H1 (cell line): ENCODE data around the gene MYMX. TPM values are rescaled to one million over a fixed set of nuclear protein-coding genes. Genes with fewer than 3 reads are reported as not detected.

Source experiments
- ASH2L ChIP-seq: fragments of 200-600, 300-600 bp; sonication (generic); IDR thresholded peaks from one replicate; pipeline ENCODE4 v1.7.1; 2017; ENCODE audit warnings: low read length
- BRCA1 ChIP-seq: IDR thresholded peaks from 2 replicates; pipeline ENCODE4 v1.6.1; 2012; ENCODE audit warnings: low read depth, low read length, improper control_type of control experiment
- FOSL1 ChIP-seq: IDR thresholded peaks from 2 replicates; pipeline ENCODE4 v1.6.1; 2011; ENCODE audit warnings: mild to moderate bottlenecking, low read depth, low read length, moderate library complexity; ENCODE audit not compliant: insufficient read depth
- NRF1 ChIP-seq: IDR thresholded peaks from 2 replicates; pipeline ENCODE4 v1.6.1; 2011; ENCODE audit warnings: mild to moderate bottlenecking, low read depth, low read length, improper control_type of control experiment
- RFX5 ChIP-seq: IDR thresholded peaks from 2 replicates; pipeline ENCODE4 v1.6.1; 2011; ENCODE audit warnings: low read depth, low read length, improper control_type of control experiment, borderline replicate concordance
- SP1 ChIP-seq: IDR thresholded peaks from 2 replicates; pipeline ENCODE4 v1.6.1; 2011; ENCODE audit warnings: low read depth, low read length
- TBP ChIP-seq: IDR thresholded peaks from 2 replicates; pipeline ENCODE4 v1.6.1; 2011; ENCODE audit warnings: low read depth, low read length, improper control_type of control experiment
- polyA plus RNA-seq, 7 experiments: library from polyadenylated mRNA; depleted of rRNA in 3 of 7; stranded (reverse) in 5 of 7; unstranded in 2 of 7; fragments of >200 nt in 5 of 7; fragments of 200-250 nt in 2 of 7; gene quantifications; 1 replicate in 5 of 7; 2 replicates in 1 of 7; 4 replicates in 1 of 7; pipeline versions ENCODE4 v1.2.1 to v1.2.3, GENCODE V29; 2011 to 2013; ENCODE audit warnings: missing spikeins in 2 of 7, mixed read lengths in 2 of 7
- total RNA-seq: library from RNA; stranded (reverse); fragmentation: NEBNext Ultra II Directional; extraction: Animal tissue kit (Norgen Biotek cat#: 25700); gene quantifications from 2 replicates; pipeline ENCODE4 v1.2.1, GENCODE V29; 2021
- TF ChIP-seq, protein P1 (sequence below), 3 experiments: IDR thresholded peaks; 1 replicate in 2 of 3; 2 replicates in 1 of 3; pipeline versions ENCODE4 v1.5.1 to v1.6.1; 2011; ENCODE audit warnings: low read length in 3 of 3, mild to moderate bottlenecking in 3 of 3, inconsistent platforms in 2 of 3, low read depth in 1 of 3, moderate library complexity in 1 of 3; ENCODE audit not compliant: insufficient read depth in 1 of 3; ENCODE audit errors: control extremely low read depth in 1 of 3
- TF ChIP-seq, protein P2 (sequence below): IDR thresholded peaks from 2 replicates; pipeline ENCODE4 v1.6.1; 2012; ENCODE audit warnings: inconsistent platforms

MYMX gene
- total and polyA plus RNA-seq, 2 of the 8 experiments (the other 6 are each of a cell fraction or from before 2014, with no cell fraction given): 4.7 to 6.9 TPM

GRCh38 chr6:44249082-44249748 lies 32.5 kb downstream of the MYMX start (continued):
- TF ChIP-seq, protein P1, sequence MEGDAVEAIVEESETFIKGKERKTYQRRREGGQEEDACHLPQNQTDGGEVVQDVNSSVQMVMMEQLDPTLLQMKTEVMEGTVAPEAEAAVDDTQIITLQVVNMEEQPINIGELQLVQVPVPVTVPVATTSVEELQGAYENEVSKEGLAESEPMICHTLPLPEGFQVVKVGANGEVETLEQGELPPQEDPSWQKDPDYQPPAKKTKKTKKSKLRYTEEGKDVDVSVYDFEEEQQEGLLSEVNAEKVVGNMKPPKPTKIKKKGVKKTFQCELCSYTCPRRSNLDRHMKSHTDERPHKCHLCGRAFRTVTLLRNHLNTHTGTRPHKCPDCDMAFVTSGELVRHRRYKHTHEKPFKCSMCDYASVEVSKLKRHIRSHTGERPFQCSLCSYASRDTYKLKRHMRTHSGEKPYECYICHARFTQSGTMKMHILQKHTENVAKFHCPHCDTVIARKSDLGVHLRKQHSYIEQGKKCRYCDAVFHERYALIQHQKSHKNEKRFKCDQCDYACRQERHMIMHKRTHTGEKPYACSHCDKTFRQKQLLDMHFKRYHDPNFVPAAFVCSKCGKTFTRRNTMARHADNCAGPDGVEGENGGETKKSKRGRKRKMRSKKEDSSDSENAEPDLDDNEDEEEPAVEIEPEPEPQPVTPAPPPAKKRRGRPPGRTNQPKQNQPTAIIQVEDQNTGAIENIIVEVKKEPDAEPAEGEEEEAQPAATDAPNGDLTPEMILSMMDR (IDR thresholded peaks at IDR 0.05; ENCODE audit: control extremely low read depth in 1 of 3, insufficient read depth in 1 of 3, low read depth in 1 of 3, low read length in 3 of 3): no peak
- TF ChIP-seq NRF1 (no peak), RFX5 (no peak), TBP (no peak), ASH2L (no peak), BRCA1 (no peak), FOSL1 (no peak), SP1 (0 out of 2 replicates have a peak, but pooled peaks have one; percentile 1)
- TF ChIP-seq, protein P2, sequence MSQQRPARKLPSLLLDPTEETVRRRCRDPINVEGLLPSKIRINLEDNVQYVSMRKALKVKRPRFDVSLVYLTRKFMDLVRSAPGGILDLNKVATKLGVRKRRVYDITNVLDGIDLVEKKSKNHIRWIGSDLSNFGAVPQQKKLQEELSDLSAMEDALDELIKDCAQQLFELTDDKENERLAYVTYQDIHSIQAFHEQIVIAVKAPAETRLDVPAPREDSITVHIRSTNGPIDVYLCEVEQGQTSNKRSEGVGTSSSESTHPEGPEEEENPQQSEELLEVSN: no peak
